HK-2 (cell line): Measurements from ENCODE around the gene ASXL1.
A peak's percentile ranks its signal among the peaks of the same experiment; 100 is the strongest.

ENCODE experiments used
- DNase-seq: peaks from one replicate; pipeline ENCODE4 v3.0.0-alpha.2; 2018; ENCODE audit not compliant: unreplicated experiment

ASXL1 gene

GRCh38 chr20:32453467-32454163 lies 95.5 kb downstream of the ASXL1 start:
- DNase-seq: no peak

- DNase-seq: no peak
These were observed 96.3 kb downstream of the ASXL1 start for GRCh38 chr20:32454164-32455145.

GRCh38 chr20:32455171-32455900 lies 97.2 kb downstream of the ASXL1 start:
- no peak for DNase-seq

- no peak for DNase-seq
These were observed 98.0 kb downstream of the ASXL1 start for GRCh38 chr20:32455901-32456701.

GRCh38 chr20:32456869-32457478 lies 98.8 kb downstream of the ASXL1 start:
- peak; percentile 91 for DNase-seq

- DNase-seq: peak; percentile 92
These were observed 99.4 kb downstream of the ASXL1 start for GRCh38 chr20:32457479-32457986.

- no peak for DNase-seq
These were observed 100.1 kb downstream of the ASXL1 start for GRCh38 chr20:32458061-32458836.

- no peak for DNase-seq
These were observed 100.7 kb downstream of the ASXL1 start for GRCh38 chr20:32458837-32459220.

- no peak for DNase-seq
These were observed 102.1 kb downstream of the ASXL1 start for GRCh38 chr20:32460231-32460630.

- no peak for DNase-seq
These were observed 102.7 kb downstream of the ASXL1 start for GRCh38 chr20:32460683-32461320.

GRCh38 chr20:32461836-32462600 lies 103.9 kb downstream of the ASXL1 start:
- DNase-seq: no peak

GRCh38 chr20:32462900-32463641 lies 104.9 kb downstream of the ASXL1 start:
- DNase-seq: no peak

GRCh38 chr20:32463642-32464400 lies 105.7 kb downstream of the ASXL1 start:
- no peak for DNase-seq

GRCh38 chr20:32464401-32465091 lies 106.4 kb downstream of the ASXL1 start:
- DNase-seq: no peak

GRCh38 chr20:32465092-32465900 lies 107.2 kb downstream of the ASXL1 start:
- DNase-seq: peak; percentile 96
